GM23338 (cell line): ENCODE data around the gene ROCK1. TPM values are rescaled to one million over a fixed set of nuclear protein-coding genes. Genes with fewer than 3 reads are reported as not detected.

Experiments
- ATAC-seq: fragments of 200-7000 bp; cut with Tn5 transposase; 3 replicates; pipeline ENCODE4 v1.9.1; 2020
- DNase-seq: peaks from one replicate; pipeline ENCODE4 v3.0.0-alpha.2; 2015; ENCODE audit warnings: low spot score
- H2AFZ ChIP-seq: fragments of 200-600 bp; sonication (generic); 2 replicates; pipeline ENCODE4 v1.8.0; 2016; ENCODE audit warnings: antibody characterized with exemption, mild to moderate bottlenecking, moderate library complexity
- H3F3A ChIP-seq: fragments of 200-600 bp; sonication (generic); replicated peaks from 2 replicates; pipeline ENCODE4 v1.8.0; 2017; ENCODE audit warnings: antibody characterized with exemption, mixed run types, low read depth
- H3K27ac ChIP-seq: fragments of 200-600 bp; sonication (generic); 2 replicates; pipeline ENCODE4 v1.6.1; 2016; ENCODE audit warnings: low read depth
- H3K27me3 ChIP-seq: fragments of 200-600 bp; sonication (generic); 2 replicates; pipeline ENCODE4 v1.8.0; 2016; ENCODE audit warnings: mild to moderate bottlenecking, mixed run types, moderate library complexity; ENCODE audit not compliant: insufficient read depth
- H3K36me3 ChIP-seq: fragments of 200-600 bp; sonication (generic); 2 replicates; pipeline ENCODE4 v1.8.0; 2016; ENCODE audit warnings: mild to moderate bottlenecking; ENCODE audit not compliant: insufficient read depth
- H3K4me1 ChIP-seq: fragments of 200-600 bp; sonication (generic); 2 replicates; pipeline ENCODE4 v1.8.0; 2016; ENCODE audit warnings: mild to moderate bottlenecking, moderate library complexity; ENCODE audit not compliant: insufficient read depth
- H3K4me2 ChIP-seq: fragments of 200-600 bp; sonication (generic); 2 replicates; pipeline ENCODE4 v1.7.1; 2017; ENCODE audit warnings: mixed run types
- H3K4me3 ChIP-seq: fragments of 200-600 bp; sonication (generic); 2 replicates; pipeline ENCODE4 v1.6.1; 2016; ENCODE audit warnings: mixed run types
- H3K79me2 ChIP-seq: fragments of 200-600 bp; sonication (generic); replicated peaks from 2 replicates; pipeline ENCODE4 v1.8.0; 2017; ENCODE audit warnings: mild to moderate bottlenecking; ENCODE audit not compliant: insufficient read depth
- H3K9me2 ChIP-seq: fragments of 200-600 bp; sonication (generic); 2 replicates; pipeline ENCODE4 v1.8.0; 2017; ENCODE audit not compliant: insufficient read depth
- H4K20me1 ChIP-seq: fragments of 200-600 bp; sonication (generic); replicated peaks from 2 replicates; pipeline ENCODE4 v1.8.0; 2017; ENCODE audit warnings: mild to moderate bottlenecking; ENCODE audit not compliant: insufficient read depth
- H3K27ac Mint-ChIP-seq: 2 replicates; pipeline ENCODE4 v1.8.0; 2020; ENCODE audit warnings: inconsistent platforms, mild to moderate bottlenecking, moderate library complexity, mixed read lengths
- H3K27me3 Mint-ChIP-seq: 3 replicates; pipeline ENCODE4 v1.8.0; 2022; ENCODE audit warnings: low read depth, mild to moderate bottlenecking, moderate library complexity, mixed read lengths, inconsistent platforms; ENCODE audit not compliant: insufficient read depth, poor library complexity
- H3K36me3 Mint-ChIP-seq: 3 replicates; pipeline ENCODE4 v1.8.0; 2021; ENCODE audit warnings: low read depth, mild to moderate bottlenecking, inconsistent platforms, moderate library complexity, mixed read lengths
- H3K4me1 Mint-ChIP-seq: 3 replicates; pipeline ENCODE4 v1.8.0; 2020; ENCODE audit warnings: mild to moderate bottlenecking, inconsistent platforms, mixed read lengths
- H3K4me3 Mint-ChIP-seq: 3 replicates; pipeline ENCODE4 v1.8.0; 2021; ENCODE audit warnings: moderate library complexity, mild to moderate bottlenecking, inconsistent platforms, mixed read lengths
- H3K9me3 Mint-ChIP-seq: 3 replicates; pipeline ENCODE4 v1.8.0; 2020; ENCODE audit warnings: moderate library complexity, mild to moderate bottlenecking, inconsistent platforms, mixed read lengths
- EZH2 ChIP-seq: fragments of 200-600 bp; sonication (generic); IDR thresholded peaks from one replicate; pipeline ENCODE4 v1.8.0; 2017; ENCODE audit warnings: antibody characterized with exemption, mild to moderate bottlenecking, low read depth; ENCODE audit not compliant: unreplicated experiment
- EZH2phosphoT487 ChIP-seq: fragments of 200-600 bp; sonication (generic); IDR thresholded peaks from one replicate; pipeline ENCODE4 v1.8.1; 2018; ENCODE audit warnings: antibody characterized with exemption; ENCODE audit not compliant: unreplicated experiment
- JUNB ChIP-seq: IDR thresholded peaks from one replicate; pipeline ENCODE4 v1.6.1; 2016; ENCODE audit warnings: antibody characterized with exemption; ENCODE audit not compliant: unreplicated experiment
- NANOG ChIP-seq: IDR thresholded peaks from 2 replicates; pipeline ENCODE4 v1.6.1; 2016; ENCODE audit warnings: antibody characterized with exemption, borderline replicate concordance
- STAT1 ChIP-seq: IDR thresholded peaks from one replicate; pipeline ENCODE4 v1.6.1; 2016; ENCODE audit warnings: antibody characterized with exemption; ENCODE audit not compliant: unreplicated experiment
- ZNF331 ChIP-seq: fragments of 250-450 bp; sonication (Bioruptor Pico); IDR thresholded peaks from 2 replicates; pipeline ENCODE4 v1.5.0; 2020; ENCODE audit warnings: low read depth, mild to moderate bottlenecking, moderate library complexity
- polyA plus RNA-seq: library from polyadenylated mRNA; unstranded; fragments of >200 nt; fragmentation: Nextera tagmentation; extraction: Ambion mirVana; gene quantifications from 2 replicates; pipeline ENCODE4 v1.2.1, GENCODE V29; 2016
- total RNA-seq: library from RNA; depleted of rRNA; stranded (reverse); fragments of >200 nt; shearing (Covaris generic); gene quantifications from 2 replicates; pipeline ENCODE4 v1.2.3, GENCODE V29; 2014
- TF ChIP-seq, protein P1 (sequence below): fragments of 250-450 bp; sonication (Bioruptor Pico); IDR thresholded peaks from 2 replicates; pipeline ENCODE4 v1.5.0; 2020; ENCODE audit warnings: mild to moderate bottlenecking, moderate library complexity
- TF ChIP-seq, protein P2 (sequence below), 2 experiments: fragments of 200-600 bp in 1 of 2; sonication (generic) in 1 of 2; conservative IDR thresholded peaks; 2 replicates each; pipeline versions ENCODE4 v1.5.1 to v1.6.1; 2016 to 2017; ENCODE audit warnings: antibody characterized with exemption in 2 of 2, low read depth in 2 of 2, mild to moderate bottlenecking in 2 of 2, moderate library complexity in 1 of 2
- TF ChIP-seq, protein P3 (sequence below): IDR thresholded peaks from one replicate; pipeline ENCODE4 v1.6.1; 2018; ENCODE audit warnings: antibody characterized with exemption; ENCODE audit not compliant: unreplicated experiment

Gene ROCK1
- total and polyA plus RNA-seq, 2 experiments from 2014 or later: 37.2 to 42.8 TPM

DNA sequence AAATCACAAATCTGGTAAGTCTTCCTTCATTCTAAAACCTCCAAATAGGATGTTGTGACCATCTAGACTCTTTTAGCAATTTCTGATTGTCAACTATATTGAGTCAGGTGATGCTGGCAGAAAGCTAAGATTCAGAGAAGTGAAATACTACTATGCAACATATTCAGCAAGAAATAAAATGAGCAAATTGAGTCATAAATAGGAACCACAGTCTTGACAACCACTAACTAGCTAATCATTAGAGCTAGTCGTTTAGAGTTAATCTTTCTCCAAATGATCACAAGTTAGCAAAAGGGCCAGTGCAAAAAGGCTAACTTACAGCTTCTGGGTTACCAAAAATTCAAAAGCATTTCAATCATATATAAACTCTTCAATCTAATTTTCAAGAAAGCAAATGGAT, 54.5 kb downstream of the ROCK1 start (continued):
- TF ChIP-seq, protein P1, sequence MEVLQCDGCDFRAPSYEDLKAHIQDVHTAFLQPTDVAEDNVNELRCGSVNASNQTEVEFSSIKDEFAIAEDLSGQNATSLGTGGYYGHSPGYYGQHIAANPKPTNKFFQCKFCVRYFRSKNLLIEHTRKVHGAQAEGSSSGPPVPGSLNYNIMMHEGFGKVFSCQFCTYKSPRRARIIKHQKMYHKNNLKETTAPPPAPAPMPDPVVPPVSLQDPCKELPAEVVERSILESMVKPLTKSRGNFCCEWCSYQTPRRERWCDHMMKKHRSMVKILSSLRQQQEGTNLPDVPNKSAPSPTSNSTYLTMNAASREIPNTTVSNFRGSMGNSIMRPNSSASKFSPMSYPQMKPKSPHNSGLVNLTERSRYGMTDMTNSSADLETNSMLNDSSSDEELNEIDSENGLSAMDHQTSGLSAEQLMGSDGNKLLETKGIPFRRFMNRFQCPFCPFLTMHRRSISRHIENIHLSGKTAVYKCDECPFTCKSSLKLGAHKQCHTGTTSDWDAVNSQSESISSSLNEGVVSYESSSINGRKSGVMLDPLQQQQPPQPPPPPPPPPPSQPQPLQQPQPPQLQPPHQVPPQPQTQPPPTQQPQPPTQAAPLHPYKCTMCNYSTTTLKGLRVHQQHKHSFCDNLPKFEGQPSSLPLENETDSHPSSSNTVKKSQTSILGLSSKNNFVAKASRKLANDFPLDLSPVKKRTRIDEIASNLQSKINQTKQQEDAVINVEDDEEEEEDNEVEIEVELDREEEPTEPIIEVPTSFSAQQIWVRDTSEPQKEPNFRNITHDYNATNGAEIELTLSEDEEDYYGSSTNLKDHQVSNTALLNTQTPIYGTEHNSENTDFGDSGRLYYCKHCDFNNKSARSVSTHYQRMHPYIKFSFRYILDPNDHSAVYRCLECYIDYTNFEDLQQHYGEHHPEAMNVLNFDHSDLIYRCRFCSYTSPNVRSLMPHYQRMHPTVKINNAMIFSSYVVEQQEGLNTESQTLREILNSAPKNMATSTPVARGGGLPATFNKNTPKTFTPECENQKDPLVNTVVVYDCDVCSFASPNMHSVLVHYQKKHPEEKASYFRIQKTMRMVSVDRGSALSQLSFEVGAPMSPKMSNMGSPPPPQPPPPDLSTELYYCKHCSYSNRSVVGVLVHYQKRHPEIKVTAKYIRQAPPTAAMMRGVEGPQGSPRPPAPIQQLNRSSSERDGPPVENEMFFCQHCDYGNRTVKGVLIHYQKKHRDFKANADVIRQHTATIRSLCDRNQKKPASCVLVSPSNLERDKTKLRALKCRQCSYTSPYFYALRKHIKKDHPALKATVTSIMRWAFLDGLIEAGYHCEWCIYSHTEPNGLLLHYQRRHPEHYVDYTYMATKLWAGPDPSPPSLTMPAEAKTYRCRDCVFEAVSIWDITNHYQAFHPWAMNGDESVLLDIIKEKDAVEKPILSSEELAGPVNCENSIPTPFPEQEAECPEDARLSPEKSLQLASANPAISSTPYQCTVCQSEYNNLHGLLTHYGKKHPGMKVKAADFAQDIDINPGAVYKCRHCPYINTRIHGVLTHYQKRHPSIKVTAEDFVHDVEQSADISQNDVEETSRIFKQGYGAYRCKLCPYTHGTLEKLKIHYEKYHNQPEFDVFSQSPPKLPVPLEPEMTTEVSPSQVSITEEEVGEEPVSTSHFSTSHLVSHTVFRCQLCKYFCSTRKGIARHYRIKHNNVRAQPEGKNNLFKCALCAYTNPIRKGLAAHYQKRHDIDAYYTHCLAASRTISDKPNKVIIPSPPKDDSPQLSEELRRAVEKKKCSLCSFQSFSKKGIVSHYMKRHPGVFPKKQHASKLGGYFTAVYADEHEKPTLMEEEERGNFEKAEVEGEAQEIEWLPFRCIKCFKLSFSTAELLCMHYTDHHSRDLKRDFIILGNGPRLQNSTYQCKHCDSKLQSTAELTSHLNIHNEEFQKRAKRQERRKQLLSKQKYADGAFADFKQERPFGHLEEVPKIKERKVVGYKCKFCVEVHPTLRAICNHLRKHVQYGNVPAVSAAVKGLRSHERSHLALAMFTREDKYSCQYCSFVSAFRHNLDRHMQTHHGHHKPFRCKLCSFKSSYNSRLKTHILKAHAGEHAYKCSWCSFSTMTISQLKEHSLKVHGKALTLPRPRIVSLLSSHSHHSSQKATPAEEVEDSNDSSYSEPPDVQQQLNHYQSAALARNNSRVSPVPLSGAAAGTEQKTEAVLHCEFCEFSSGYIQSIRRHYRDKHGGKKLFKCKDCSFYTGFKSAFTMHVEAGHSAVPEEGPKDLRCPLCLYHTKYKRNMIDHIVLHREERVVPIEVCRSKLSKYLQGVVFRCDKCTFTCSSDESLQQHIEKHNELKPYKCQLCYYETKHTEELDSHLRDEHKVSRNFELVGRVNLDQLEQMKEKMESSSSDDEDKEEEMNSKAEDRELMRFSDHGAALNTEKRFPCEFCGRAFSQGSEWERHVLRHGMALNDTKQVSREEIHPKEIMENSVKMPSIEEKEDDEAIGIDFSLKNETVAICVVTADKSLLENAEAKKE (CRISPR knock-in tag): no peak
- TF ChIP-seq NANOG (no peak), EZH2phosphoT487 (no peak), JUNB (no peak), ZNF331 (CRISPR knock-in tag) (no peak), EZH2 (no peak)
- TF ChIP-seq, protein P2, sequence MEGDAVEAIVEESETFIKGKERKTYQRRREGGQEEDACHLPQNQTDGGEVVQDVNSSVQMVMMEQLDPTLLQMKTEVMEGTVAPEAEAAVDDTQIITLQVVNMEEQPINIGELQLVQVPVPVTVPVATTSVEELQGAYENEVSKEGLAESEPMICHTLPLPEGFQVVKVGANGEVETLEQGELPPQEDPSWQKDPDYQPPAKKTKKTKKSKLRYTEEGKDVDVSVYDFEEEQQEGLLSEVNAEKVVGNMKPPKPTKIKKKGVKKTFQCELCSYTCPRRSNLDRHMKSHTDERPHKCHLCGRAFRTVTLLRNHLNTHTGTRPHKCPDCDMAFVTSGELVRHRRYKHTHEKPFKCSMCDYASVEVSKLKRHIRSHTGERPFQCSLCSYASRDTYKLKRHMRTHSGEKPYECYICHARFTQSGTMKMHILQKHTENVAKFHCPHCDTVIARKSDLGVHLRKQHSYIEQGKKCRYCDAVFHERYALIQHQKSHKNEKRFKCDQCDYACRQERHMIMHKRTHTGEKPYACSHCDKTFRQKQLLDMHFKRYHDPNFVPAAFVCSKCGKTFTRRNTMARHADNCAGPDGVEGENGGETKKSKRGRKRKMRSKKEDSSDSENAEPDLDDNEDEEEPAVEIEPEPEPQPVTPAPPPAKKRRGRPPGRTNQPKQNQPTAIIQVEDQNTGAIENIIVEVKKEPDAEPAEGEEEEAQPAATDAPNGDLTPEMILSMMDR (conservative IDR thresholded peaks at IDR 0.05; ENCODE audit: low read depth in 2 of 2): no peak

DNA sequence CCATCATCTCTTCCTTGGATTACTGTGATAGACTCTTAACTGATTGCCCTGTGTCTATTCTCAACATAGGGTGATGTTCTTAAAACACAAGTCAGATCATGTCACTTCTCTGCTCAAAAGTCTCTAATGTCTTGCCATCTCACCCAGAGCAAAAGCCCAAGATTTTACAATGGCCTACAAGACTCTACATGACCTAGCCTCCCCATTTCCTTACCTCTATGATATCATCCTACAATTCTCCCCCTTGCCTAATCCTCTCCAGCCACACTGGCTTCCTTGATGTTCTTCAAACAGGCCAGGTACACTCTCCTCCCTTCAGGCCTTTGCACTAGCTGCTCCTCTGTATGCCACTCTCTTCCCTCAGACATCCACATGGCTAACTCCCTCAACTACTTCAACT, 55.1 kb downstream of the ROCK1 start:
- H3K79me2 ChIP-seq: peaks cover 74% of the 10 kb centered on the region
- Mint-ChIP-seq H3K27ac (no peak overlapping the region), H3K4me3 (no peak overlapping the region), H3K9me3 (no peaks in the 10 kb centered on the region), H3K4me1 (0 out of 3 replicates have a peak, but pooled peaks cover 3% of the 10 kb centered on the region), H3K27me3 (no peaks in the 10 kb centered on the region), H3K36me3 (no peaks in the 10 kb centered on the region)
- no peaks in the 10 kb centered on the region for H3F3A ChIP-seq
- no peak overlapping the region for H2AFZ ChIP-seq
- TF ChIP-seq, protein P3, sequence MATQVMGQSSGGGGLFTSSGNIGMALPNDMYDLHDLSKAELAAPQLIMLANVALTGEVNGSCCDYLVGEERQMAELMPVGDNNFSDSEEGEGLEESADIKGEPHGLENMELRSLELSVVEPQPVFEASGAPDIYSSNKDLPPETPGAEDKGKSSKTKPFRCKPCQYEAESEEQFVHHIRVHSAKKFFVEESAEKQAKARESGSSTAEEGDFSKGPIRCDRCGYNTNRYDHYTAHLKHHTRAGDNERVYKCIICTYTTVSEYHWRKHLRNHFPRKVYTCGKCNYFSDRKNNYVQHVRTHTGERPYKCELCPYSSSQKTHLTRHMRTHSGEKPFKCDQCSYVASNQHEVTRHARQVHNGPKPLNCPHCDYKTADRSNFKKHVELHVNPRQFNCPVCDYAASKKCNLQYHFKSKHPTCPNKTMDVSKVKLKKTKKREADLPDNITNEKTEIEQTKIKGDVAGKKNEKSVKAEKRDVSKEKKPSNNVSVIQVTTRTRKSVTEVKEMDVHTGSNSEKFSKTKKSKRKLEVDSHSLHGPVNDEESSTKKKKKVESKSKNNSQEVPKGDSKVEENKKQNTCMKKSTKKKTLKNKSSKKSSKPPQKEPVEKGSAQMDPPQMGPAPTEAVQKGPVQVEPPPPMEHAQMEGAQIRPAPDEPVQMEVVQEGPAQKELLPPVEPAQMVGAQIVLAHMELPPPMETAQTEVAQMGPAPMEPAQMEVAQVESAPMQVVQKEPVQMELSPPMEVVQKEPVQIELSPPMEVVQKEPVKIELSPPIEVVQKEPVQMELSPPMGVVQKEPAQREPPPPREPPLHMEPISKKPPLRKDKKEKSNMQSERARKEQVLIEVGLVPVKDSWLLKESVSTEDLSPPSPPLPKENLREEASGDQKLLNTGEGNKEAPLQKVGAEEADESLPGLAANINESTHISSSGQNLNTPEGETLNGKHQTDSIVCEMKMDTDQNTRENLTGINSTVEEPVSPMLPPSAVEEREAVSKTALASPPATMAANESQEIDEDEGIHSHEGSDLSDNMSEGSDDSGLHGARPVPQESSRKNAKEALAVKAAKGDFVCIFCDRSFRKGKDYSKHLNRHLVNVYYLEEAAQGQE: no peak
- TF ChIP-seq STAT1: no peak
- DNase-seq: no peak
- no peaks in the 10 kb centered on the region for H3K9me2 ChIP-seq
- H3K27me3 ChIP-seq: no peaks in the 10 kb centered on the region
- peaks cover 3% of the 10 kb centered on the region; the same call in 1 of the 2 replicates for H4K20me1 ChIP-seq
- no peak overlapping the region for H3K4me2 ChIP-seq
- no peaks in the 10 kb centered on the region for H3K4me1 ChIP-seq
- H3K36me3 ChIP-seq: no peaks in the 10 kb centered on the region
- no peak overlapping the region for H3K27ac ChIP-seq
- H3K4me3 ChIP-seq: no peak overlapping the region
- ATAC-seq: no peak
